Left lobe of liver (tissue), 2 donors: ENCODE measurements around the gene HSD17B7. TPM values are rescaled to one million over a fixed set of nuclear protein-coding genes. Genes with fewer than 3 reads are reported as not detected.

ENCODE experiments used
- ATAC-seq: fragments of 200-7000 bp; cut with Tn5 transposase; one replicate; pipeline ENCODE4 v1.9.1; 2020; ENCODE audit warnings: mild to moderate bottlenecking, moderate library complexity
- DNase-seq: peaks from one replicate; pipeline ENCODE4 v3.0.0-alpha.2; 2020; ENCODE audit warnings: low spot score
- total RNA-seq: library from RNA; stranded (reverse); gene quantifications from one replicate; pipeline ENCODE4 v1.2.1, GENCODE V29; 2021
- donor health status: DM: no; HTN: no; CAD: no; lungs with moderate emphysema.
- donor health status: DM: no; HTN: yes; CAD: no.

The HSD17B7 gene
- total RNA-seq, 1 donor from 2014 or later, result 14.6 TPM

DNA sequence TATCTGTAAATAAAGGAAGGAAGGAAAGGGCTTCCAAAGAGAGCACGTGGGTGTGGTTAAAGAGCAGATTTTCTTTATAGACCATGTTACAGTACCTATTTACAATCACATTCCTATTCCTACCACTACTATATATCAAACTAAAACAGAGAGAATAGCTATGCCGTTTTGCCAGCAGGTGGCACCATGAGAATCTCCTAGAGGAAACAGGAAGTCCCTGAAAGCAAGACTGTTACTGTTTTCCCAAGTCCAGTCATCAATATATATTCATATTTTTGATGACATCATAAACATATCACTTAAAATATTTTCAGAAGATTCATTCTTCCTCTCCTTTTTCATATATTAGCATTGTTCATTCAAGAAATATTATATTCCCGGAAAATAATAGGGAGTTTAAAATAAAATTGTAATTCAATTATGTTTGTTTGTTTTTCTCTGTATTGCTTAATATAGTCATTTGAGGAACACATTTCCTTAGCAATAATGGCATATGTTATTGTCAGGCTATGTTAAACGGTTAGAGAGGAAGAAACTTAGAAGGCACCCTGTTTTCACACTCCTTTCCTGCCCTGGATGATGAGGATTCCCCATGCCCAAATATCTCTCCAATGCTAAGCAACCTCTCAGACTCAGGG, 63.9 kb downstream of the HSD17B7 start:
- DNase-seq (no peak), ATAC-seq (peak; percentile 92)

DNA sequence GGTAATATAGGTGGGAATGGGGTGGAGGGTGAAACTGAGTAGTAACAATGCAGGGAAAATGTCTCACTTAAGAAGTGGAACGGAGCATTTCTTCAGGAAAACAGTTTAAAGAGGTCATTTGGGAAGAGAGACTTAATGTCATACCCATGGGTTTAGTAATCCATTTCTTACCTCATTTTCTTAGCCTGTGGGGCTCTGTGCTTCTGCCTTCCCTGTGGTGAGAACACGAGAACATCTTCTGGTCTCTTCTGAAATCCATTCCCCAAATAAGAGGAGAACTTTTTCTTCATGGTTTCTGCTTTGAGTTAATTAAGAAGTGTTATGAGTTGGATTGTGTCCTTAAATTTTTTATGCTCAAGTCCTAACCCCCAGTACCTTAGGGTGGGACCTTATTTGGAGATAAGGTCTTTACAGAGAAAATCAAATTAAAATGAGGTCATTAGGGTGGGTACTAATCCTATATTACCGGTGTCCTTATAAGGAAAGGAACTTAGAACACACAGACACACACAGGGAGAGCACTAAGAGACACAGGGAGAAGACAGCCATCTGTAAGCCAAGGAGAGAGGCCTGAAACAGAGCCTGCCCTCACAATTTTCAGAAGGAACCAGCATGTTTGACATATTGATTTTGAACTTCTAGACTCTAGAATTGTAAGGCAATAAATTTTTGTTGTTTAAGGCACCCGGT, 65.1 kb downstream of the HSD17B7 start:
- no peak for ATAC-seq
- no peak for DNase-seq

DNA sequence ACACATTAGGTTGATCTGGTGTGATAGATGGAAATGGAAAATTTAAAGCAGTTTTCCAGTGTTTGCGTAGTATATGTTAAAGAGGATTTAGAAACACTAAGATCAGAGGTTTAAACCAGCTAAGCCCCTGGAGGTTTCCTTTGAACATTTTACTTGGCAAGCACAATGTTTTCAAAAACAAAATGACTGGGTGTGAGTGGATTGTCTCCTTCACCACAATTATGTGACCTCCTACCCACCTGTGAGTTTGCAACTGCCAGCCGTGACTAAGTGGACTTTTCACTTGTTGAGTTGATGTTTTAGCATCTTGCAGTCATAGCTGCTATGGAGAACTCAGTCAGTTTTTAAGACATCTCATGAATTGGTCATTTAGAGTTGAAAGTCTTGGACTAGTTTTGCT, 65.8 kb downstream of the HSD17B7 start:
- DNase-seq, result no peak
- ATAC-seq, result no peak

DNA sequence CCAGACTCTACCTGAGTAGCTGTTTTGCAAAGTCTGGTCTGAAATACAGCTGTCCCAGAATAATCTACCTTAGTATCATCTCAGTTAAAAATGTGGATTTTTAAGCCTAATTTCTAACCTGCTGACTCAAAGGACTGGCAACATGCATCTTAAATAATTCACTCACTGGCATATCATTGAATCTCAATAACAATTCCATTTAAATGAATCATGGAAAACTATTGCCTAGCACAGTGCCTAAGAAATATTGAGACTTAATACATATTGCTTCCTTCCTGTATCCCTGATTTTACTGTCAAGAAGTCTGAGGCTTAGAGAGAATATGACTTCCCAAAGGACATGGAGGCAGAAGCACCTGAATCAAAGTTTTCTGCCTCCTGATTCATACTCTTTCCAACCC, 67.3 kb downstream of the HSD17B7 start:
- DNase-seq (no peak), ATAC-seq (no peak)

DNA sequence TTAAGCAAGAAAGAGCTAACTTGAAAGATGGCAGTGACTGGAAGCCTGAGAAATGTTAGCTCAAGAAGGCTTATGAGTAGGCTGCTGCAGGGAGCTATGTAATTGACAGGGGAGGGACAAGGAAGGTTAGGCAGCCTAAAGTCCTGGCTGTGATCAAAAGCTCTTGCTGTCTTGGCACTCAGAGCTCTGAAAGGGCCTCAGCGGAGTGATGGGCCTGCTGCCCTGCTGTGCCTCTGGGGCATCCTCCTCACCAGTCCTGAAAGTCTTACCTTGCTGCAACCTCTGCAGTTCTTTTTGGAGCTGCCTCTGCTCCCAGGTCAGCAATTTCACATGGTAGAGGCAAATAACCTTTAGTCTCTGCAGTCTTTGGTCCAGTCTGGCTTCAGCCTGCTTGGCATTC, 68.7 kb downstream of the HSD17B7 start:
- DNase-seq (no peak), ATAC-seq (peak; percentile 21)

- no peak for DNase-seq
These were observed 70.6 kb downstream of the HSD17B7 start, which contains the start of gene CCDC190 for GRCh38 chr1:162861101-162861500. CCDC190 (minus strand) TSS chr1:162861175; CDS start chr1:162859646, 1,529 bp downstream.

DNA sequence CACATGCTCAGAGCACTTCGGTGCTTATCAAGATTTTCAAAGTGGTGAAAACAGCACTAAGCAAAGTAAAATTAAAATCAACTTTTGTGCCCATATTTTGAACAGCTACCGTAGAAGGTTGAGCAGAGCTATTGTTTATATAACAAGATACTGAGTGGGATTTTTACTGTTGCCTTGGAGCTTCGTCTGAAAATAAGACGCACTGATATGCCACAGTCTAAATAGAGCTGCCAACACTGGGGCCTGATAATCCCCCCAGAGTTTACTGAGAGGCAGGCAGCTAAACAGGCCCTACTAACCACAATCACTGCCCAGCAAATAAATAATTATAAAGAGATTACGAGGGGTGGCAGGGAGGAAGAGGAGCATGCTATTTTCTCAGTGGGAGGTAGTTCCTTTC, 71.1 kb downstream of the HSD17B7 start:
- ATAC-seq (no peak), DNase-seq (no peak)

More at GRCh38 chr1:162861101-162861500, 70.6 kb downstream of the HSD17B7 start, which contains the start of gene CCDC190:
- no peak for ATAC-seq

Other genes starting within 250 kb of the HSD17B7 start
- 108 TPM for gene UAP1, start 229.0 kb upstream of the HSD17B7 start, total RNA-seq
- 2.0 TPM for gene DDR2, start 158.2 kb upstream of the HSD17B7 start, total RNA-seq
- gene CCDC190, start 70.5 kb downstream of the HSD17B7 start, total RNA-seq, result not detected